K562 (cell line): Measurements from ENCODE around the gene HPD. TPM values are rescaled to one million over a fixed set of nuclear protein-coding genes. Genes with fewer than 3 reads are reported as not detected.

ENCODE experiments used
- BACH1 ChIP-seq: fragments of 200-800 bp; sonication (Bioruptor generic); IDR thresholded peaks from 2 replicates; pipeline ENCODE4 v1.6.1; 2016; ENCODE audit warnings: missing genetic modification characterization, missing compliant biosample characterization
- BRD9 ChIP-seq: fragments of 450-650 bp; IDR thresholded peaks from 2 replicates; pipeline ENCODE4 v1.6.1; 2018; ENCODE audit warnings: low read depth; ENCODE audit not compliant: partially characterized antibody
- CHAMP1 ChIP-seq: fragments of 450-650 bp; IDR thresholded peaks from 2 replicates; pipeline ENCODE4 v1.6.1; 2016; ENCODE audit warnings: mild to moderate bottlenecking
- CREB3 ChIP-seq: fragments of 450-650 bp; conservative IDR thresholded peaks from 2 replicates; pipeline ENCODE4 v1.6.1; 2016; ENCODE audit warnings: missing genetic modification characterization, low read depth, mild to moderate bottlenecking, missing compliant biosample characterization, moderate library complexity
- DLX4 ChIP-seq: fragments of 250-450 bp; sonication (Bioruptor Pico); IDR thresholded peaks from 2 replicates; pipeline ENCODE4 v1.6.1; 2021; ENCODE audit warnings: mild to moderate bottlenecking
- DNMT1 ChIP-seq: fragments of 450-650 bp; IDR thresholded peaks from 2 replicates; pipeline ENCODE4 v1.6.1; 2016; ENCODE audit warnings: antibody characterized with exemption, mild to moderate bottlenecking
- EGR1 ChIP-seq: fragments of 450-650 bp; conservative IDR thresholded peaks from 2 replicates; pipeline ENCODE4 v1.6.1; 2017; ENCODE audit warnings: mild to moderate bottlenecking
- EP300 ChIP-seq: IDR thresholded peaks from 2 replicates; pipeline ENCODE4 v1.6.1; 2012; ENCODE audit warnings: low read length, improper control_type of control experiment
- FOXJ3 ChIP-seq: sonication (generic); formaldehyde crosslinking; IDR thresholded peaks from 2 replicates; pipeline ENCODE4 v1.4.0; 2020; ENCODE audit warnings: mild to moderate bottlenecking, missing genetic modification reagents
- GTF2F1 ChIP-seq: IDR thresholded peaks from 2 replicates; pipeline ENCODE4 v1.6.1; 2011; ENCODE audit warnings: low read depth, low read length, improper control_type of control experiment
- HMG20A ChIP-seq: fragments of 450-650 bp; formaldehyde crosslinking; conservative IDR thresholded peaks from 2 replicates; pipeline ENCODE4 v1.4.0; 2020; ENCODE audit warnings: mild to moderate bottlenecking, mixed read lengths
- KLF16 ChIP-seq: IDR thresholded peaks from 2 replicates; pipeline ENCODE4 v1.6.1; 2016; ENCODE audit warnings: antibody characterized with exemption
- NCOR1 ChIP-seq: fragments of 450-650 bp; IDR thresholded peaks from 2 replicates; pipeline ENCODE4 v1.6.1; 2016; ENCODE audit warnings: mild to moderate bottlenecking, moderate library complexity
- NFYB ChIP-seq: IDR thresholded peaks from 2 replicates; pipeline ENCODE4 v1.6.1; 2011; ENCODE audit warnings: mild to moderate bottlenecking, moderate library complexity; ENCODE audit not compliant: insufficient read length; ENCODE audit errors: extremely low read depth
- NR1H2 ChIP-seq: sonication (generic); formaldehyde crosslinking; IDR thresholded peaks from 2 replicates; pipeline ENCODE4 v1.4.0; 2020; ENCODE audit warnings: mild to moderate bottlenecking, missing genetic modification reagents
- PYGO2 ChIP-seq: fragments of 450-650 bp; IDR thresholded peaks from 2 replicates; pipeline ENCODE4 v1.6.1; 2016; ENCODE audit warnings: mild to moderate bottlenecking, missing genetic modification characterization, moderate library complexity, missing compliant biosample characterization
- TCF3 ChIP-seq: sonication (generic); formaldehyde crosslinking; IDR thresholded peaks from 2 replicates; pipeline ENCODE4 v1.4.0; 2020; ENCODE audit warnings: mild to moderate bottlenecking, missing genetic modification reagents
- TOE1 ChIP-seq, 2 experiments: fragments of 450-650 bp in 1 of 2; sonication (generic) in 1 of 2; formaldehyde crosslinking in 1 of 2; IDR thresholded peaks; 2 replicates each; pipeline versions ENCODE4 v1.7.1 to v1.8.0; 2016 to 2022; ENCODE audit warnings: borderline replicate concordance in 2 of 2, mild to moderate bottlenecking in 2 of 2, antibody characterized with exemption in 1 of 2, inconsistent platforms in 1 of 2, low read depth in 1 of 2, missing genetic modification reagents in 1 of 2, moderate library complexity in 1 of 2
- ZBED1 ChIP-seq: IDR thresholded peaks from 2 replicates; pipeline ENCODE4 v1.6.1; 2014
- ZNF395 ChIP-seq: fragments of 200-800 bp; sonication (Bioruptor generic); IDR thresholded peaks from 2 replicates; pipeline ENCODE4 v1.6.1; 2017; ENCODE audit warnings: missing genetic modification characterization, missing compliant biosample characterization
- ZNF431 ChIP-seq: sonication (generic); formaldehyde crosslinking; IDR thresholded peaks from 2 replicates; pipeline ENCODE4 v1.8.0; 2022; ENCODE audit warnings: mild to moderate bottlenecking, missing genetic modification reagents
- ZNF583 ChIP-seq: fragments of 250-450 bp; sonication (Bioruptor Pico); IDR thresholded peaks from 2 replicates; pipeline ENCODE4 v1.4.0; 2020
- ZNF695 ChIP-seq: fragments of 450-650 bp; formaldehyde crosslinking; IDR thresholded peaks from 2 replicates; pipeline ENCODE4 v1.4.0; 2020; ENCODE audit warnings: mild to moderate bottlenecking, moderate library complexity
- polyA plus RNA-seq, 8 experiments: library from polyadenylated mRNA; depleted of rRNA in 4 of 8; stranded (reverse) in 5 of 8; unstranded in 3 of 8; fragments of >200 nt; fragmentation: Nextera tagmentation in 2 of 8; fragmentation: Illumina TruSeq in 1 of 8; extraction: Ambion mirVana in 2 of 8; extraction: Trizol in 1 of 8; gene quantifications; 2 replicates each; pipeline versions ENCODE4 v1.2.1 to v1.2.3, GENCODE V29; 2011 to 2014; ENCODE audit warnings: inconsistent platforms in 1 of 8, missing spikeins in 1 of 8
- total RNA-seq, 7 experiments: library from RNA; depleted of rRNA in 6 of 7; stranded (reverse); fragments of >200 nt in 6 of 7; fragmentation: Illumina TruSeq in 2 of 7; extraction: Trizol in 2 of 7; gene quantifications; 2 replicates each; pipeline versions ENCODE4 v1.2.1 to v1.2.3, GENCODE V29; 2011 to 2021; ENCODE audit warnings: low replicate concordance in 1 of 7

HPD gene
- total and polyA plus RNA-seq, 9 of the 15 experiments (the other 6 are each of a cell fraction or from before 2014, with no cell fraction given) = 0.06 to 0.29 (median 0.07) TPM; not detected in 4

- TF ChIP-seq ZNF395 = peak; percentile 61; the same call in 1 of the 2 replicates
- TF ChIP-seq DNMT1 = no peak
- peak; percentile 82 for TF ChIP-seq EP300
- TF ChIP-seq ZBED1 = 0 out of 2 replicates have a peak, but pooled peaks have one; percentile 38
- TF ChIP-seq KLF16 = peak; percentile 68
- peak; percentile 75 for TF ChIP-seq BRD9
- TF ChIP-seq NCOR1 = peak; percentile 48; the same call in 1 of the 2 replicates
- no peak for TF ChIP-seq BACH1 (tag)
- TF ChIP-seq CREB3 (tag) = no peak
- no peak for TF ChIP-seq ZNF431 (CRISPR knock-in tag)
- TF ChIP-seq HMG20A (CRISPR knock-in tag) = no peak
- TF ChIP-seq GTF2F1 = peak; percentile 64; the same call in 1 of the 2 replicates
- TF ChIP-seq DLX4 (CRISPR knock-in tag) = no peak
- TF ChIP-seq NFYB = no peak
- TF ChIP-seq NR1H2 = no peak
- no peak for TF ChIP-seq ZNF583
- peak; percentile 89 for TF ChIP-seq TOE1 (IDR thresholded peaks at IDR 0.05; ENCODE audit: borderline replicate concordance)
- TF ChIP-seq TOE1 (CRISPR knock-in tag; IDR thresholded peaks at IDR 0.05; ENCODE audit: borderline replicate concordance, low read depth) = no peak
- no peak for TF ChIP-seq ZNF695 (CRISPR knock-in tag)
- no peak for TF ChIP-seq PYGO2 (tag)
- peak; percentile 91 for TF ChIP-seq EGR1
- TF ChIP-seq FOXJ3 (CRISPR knock-in tag) = no peak
- no peak for TF ChIP-seq CHAMP1
- peak; percentile 55 for TF ChIP-seq TCF3 (CRISPR knock-in tag)
Measured at GRCh38 chr12:121888478-121889273, 30.0 kb upstream of the HPD start, which contains the start of gene PSMD9 (continued).
